ENCODE measurements around the gene PAX1. TPM values are rescaled to one million over a fixed set of nuclear protein-coding genes. Genes with fewer than 3 reads are reported as not detected.

PAX1 gene
- total and polyA plus RNA-seq, 2 of the 8 experiments (the other 6 are each of a cell fraction or from before 2014, with no cell fraction given): not detected

GRCh38 chr20:21710341-21710740 is 4.9 kb downstream of the PAX1 start:
- no peaks in the 10 kb centered on the region for H3K79me1 ChIP-seq (ENCODE audit: low read depth, low read length)
- no peak for TF ChIP-seq E2F6 (IDR thresholded peaks at IDR 0.05)
- no peak for TF ChIP-seq GABPA (IDR thresholded peaks at IDR 0.05; ENCODE audit: borderline replicate concordance, insufficient read depth, low read length)
- TF ChIP-seq, protein P1, sequence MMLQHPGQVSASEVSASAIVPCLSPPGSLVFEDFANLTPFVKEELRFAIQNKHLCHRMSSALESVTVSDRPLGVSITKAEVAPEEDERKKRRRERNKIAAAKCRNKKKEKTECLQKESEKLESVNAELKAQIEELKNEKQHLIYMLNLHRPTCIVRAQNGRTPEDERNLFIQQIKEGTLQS (IDR thresholded peaks at IDR 0.05; ENCODE audit: insufficient read depth, low read depth, low read length): no peak
- peak; percentile 93 for TF ChIP-seq RNF2 (IDR thresholded peaks at IDR 0.05; ENCODE audit: borderline replicate concordance, low read depth, low read length, missing control alignments, poor library complexity, severe bottlenecking)
- H3K27me3 ChIP-seq (replicated peaks in 1 of 4; ENCODE audit: control insufficient read depth in 3 of 4, extremely low read depth in 1 of 4, insufficient read depth in 3 of 4, low read length in 3 of 4): peaks cover 89 to 100% (median 98%) of the 10 kb centered on the region in 4 experiments
- H2BK20ac ChIP-seq (ENCODE audit: low read length): no peak overlapping the region
- H2BK120ac ChIP-seq (replicated peaks; ENCODE audit: low read depth, low read length): no peak overlapping the region
- H3K23ac ChIP-seq (ENCODE audit: insufficient read length): no peak overlapping the region
- H4K5ac ChIP-seq (ENCODE audit: insufficient read length, low read depth, low read length): no peak overlapping the region
- H2BK15ac ChIP-seq (ENCODE audit: low read length): no peak overlapping the region
- no peaks in the 10 kb centered on the region; a peak in 1 of 4 replicates for H3K9me3 ChIP-seq (ENCODE audit: insufficient read depth in 2 of 2, low read depth in 1 of 2, low read length in 1 of 2)
- no peak for FAIRE-seq
- no peak overlapping the region for H4K91ac ChIP-seq (replicated peaks; ENCODE audit: insufficient read length, low read length)
- H2BK5ac ChIP-seq (ENCODE audit: low read depth, low read length): no peak overlapping the region
- H3K4me2 ChIP-seq (ENCODE audit: insufficient read depth in 1 of 2, low read depth in 2 of 2, low read length in 2 of 2): no peak overlapping the region
- no peak overlapping the region for H2AFZ ChIP-seq (ENCODE audit: low read length)
- no peak overlapping the region for H3K14ac ChIP-seq (ENCODE audit: insufficient read length)
- H3K36me3 ChIP-seq (ENCODE audit: control insufficient read depth in 2 of 4, insufficient read depth in 4 of 4, low read length in 3 of 4): peaks cover 0 to 11% (median 0%) of the 10 kb centered on the region in 4 experiments; a peak in 1 of 8 replicates
- 16% methylated on average over 3 of the region's 3 CpGs; no CpG with 5 or more reads in 1 of the 2 experiments for WGBS, 2 experiments (ENCODE audit: extremely low coverage in 1 of 2, insufficient coverage in 1 of 2, insufficient read length in 1 of 2, insufficient replicate concordance in 2 of 2, low coverage in 1 of 2, low lambda C conversion rate in 2 of 2, missing lambda C conversion rate in 1 of 2)
- no peak overlapping the region for H3K4me3 ChIP-seq (ENCODE audit: extremely low read depth in 1 of 4, insufficient read depth in 2 of 4, low read depth in 3 of 4, low read length in 4 of 4)
- no peak overlapping the region for H2BK12ac ChIP-seq (ENCODE audit: low read depth, low read length)
- CTCF ChIA-PET (ENCODE audit: partially characterized antibody): interaction anchor here (0.8 to 5.3 kb wide), 3 partner anchors 8 to 69 kb away, joined by 3 to 58 read pairs (median 3); no protein-coding TSS in a partner anchor
- no peak for DNase-seq (ENCODE audit: low read depth in 1 of 2, low spot score in 2 of 2)
- no peak overlapping the region for H3K18ac ChIP-seq (ENCODE audit: extremely low read depth, low read length)
- H4K20me1 ChIP-seq (replicated peaks in 1 of 2; ENCODE audit: control insufficient read depth in 1 of 2, insufficient read depth in 2 of 2, low read length in 2 of 2): peaks cover 19 to 45% of the 10 kb centered on the region in 2 experiments
- H3K4ac ChIP-seq (replicated peaks; ENCODE audit: insufficient read length, low read depth, low read length): no peak overlapping the region
- no peak overlapping the region for H3K27ac ChIP-seq (ENCODE audit: low read depth, low read length)
- no peak overlapping the region for H4K8ac ChIP-seq (ENCODE audit: extremely low read depth, insufficient read depth, low read length)
- POLR2A ChIA-PET (ENCODE audit: partially characterized antibody): interaction anchor here (1.0 kb wide), 1 partner anchor 199 kb away, joined by 3 read pairs; no protein-coding TSS in a partner anchor
- H3K4me1 ChIP-seq (replicated peaks in 1 of 4; ENCODE audit: control insufficient read depth in 3 of 4, insufficient read depth in 4 of 4, low read length in 3 of 4): peaks cover 0 to 27% (median 12%) of the 10 kb centered on the region in 4 experiments; a peak in 5 of 7 replicates
- no peak overlapping the region for H3K9ac ChIP-seq (replicated peaks in 1 of 4; ENCODE audit: extremely low read depth in 1 of 4, low read depth in 3 of 4, low read length in 3 of 4)
- peaks cover 10% of the 10 kb centered on the region; the same call in 1 of the 2 replicates for H3K23me2 ChIP-seq (ENCODE audit: low read depth, low read length)
- H3K79me2 ChIP-seq (ENCODE audit: control insufficient read depth in 1 of 2, insufficient read depth in 2 of 2, low read length in 2 of 2): no peaks in the 10 kb centered on the region
- no peak overlapping the region for H3K56ac ChIP-seq (replicated peaks; ENCODE audit: insufficient read length, low read depth, low read length)
- H2AK5ac ChIP-seq (ENCODE audit: low read depth, low read length): 0 out of 2 replicates have a peak overlapping the region, but pooled peaks have one; percentile 82
